Left kidney (tissue), 8 donors: ENCODE results near the gene GOT2. TPM values are rescaled to one million over a fixed set of nuclear protein-coding genes. Genes with fewer than 3 reads are reported as not detected.
"Not testable (repeated sequence)": the region's sequence is repeated elsewhere in the genome, so short reads cannot be mapped to it uniquely, and the experiment has no call there.

Experiments used
- DNase-seq: peaks from one replicate; pipeline ENCODE4 v3.0.0-alpha.2; 2013
- long read RNA-seq, 8 donors: transcript quantifications; one replicate each; lab custom pipeline, GENCODE V29; 2026
- polyA plus RNA-seq: library from polyadenylated mRNA; unstranded; fragments of 120-200 nt; gene quantifications from one replicate; pipeline ENCODE4 v1.2.1, GENCODE V29; 2013; ENCODE audit not compliant: insufficient read length

Gene GOT2
- polyA plus RNA-seq: 97.7 TPM
- long read RNA-seq, donor 1, transcript GOT2-201 (10 exons, 2,462 nt): major isoform, 23 of 59 reads
- long read RNA-seq, donor 1, partial matches to known transcripts: 34 of 59 reads
- long read RNA-seq, donor 1, other reads (novel, unspliced or antisense): 0 of 59 reads
- long read RNA-seq, donor 2, transcript GOT2-201 (10 exons, 2,462 nt): major isoform, 22 of 62 reads
- long read RNA-seq, donor 2, partial matches to known transcripts: 39 of 62 reads
- long read RNA-seq, donor 2, other reads (novel, unspliced or antisense): 0 of 62 reads
- long read RNA-seq, donor 3, transcript GOT2-201 (10 exons, 2,462 nt): major isoform, 21 of 22 reads
- long read RNA-seq, donor 3, partial matches to known transcripts: 0 of 22 reads
- long read RNA-seq, donor 3, other reads (novel, unspliced or antisense): 0 of 22 reads
- long read RNA-seq, donor 4, partial matches to known transcripts: 11 of 11 reads
- long read RNA-seq, donor 4, other reads (novel, unspliced or antisense): 0 of 11 reads
- long read RNA-seq, donor 5, transcript GOT2-201 (10 exons, 2,462 nt): major isoform, 28 of 33 reads
- long read RNA-seq, donor 5, partial matches to known transcripts: 0 of 33 reads
- long read RNA-seq, donor 5, other reads (novel, unspliced or antisense): 5 of 33 reads
- long read RNA-seq, donor 6, transcript GOT2-201 (10 exons, 2,462 nt): major isoform, 16 of 25 reads
- long read RNA-seq, donor 6, partial matches to known transcripts: 6 of 25 reads
- long read RNA-seq, donor 6, other reads (novel, unspliced or antisense): 0 of 25 reads
- long read RNA-seq, donor 7, transcript GOT2-201 (10 exons, 2,462 nt): major isoform, 18 of 25 reads
- long read RNA-seq, donor 7, partial matches to known transcripts: 6 of 25 reads
- long read RNA-seq, donor 7, other reads (novel, unspliced or antisense): 0 of 25 reads
- long read RNA-seq, donor 8, transcript GOT2-201 (10 exons, 2,462 nt): major isoform, 15 of 15 reads
- long read RNA-seq, donor 8, partial matches to known transcripts: 0 of 15 reads
- long read RNA-seq, donor 8, other reads (novel, unspliced or antisense): 0 of 15 reads

DNA sequence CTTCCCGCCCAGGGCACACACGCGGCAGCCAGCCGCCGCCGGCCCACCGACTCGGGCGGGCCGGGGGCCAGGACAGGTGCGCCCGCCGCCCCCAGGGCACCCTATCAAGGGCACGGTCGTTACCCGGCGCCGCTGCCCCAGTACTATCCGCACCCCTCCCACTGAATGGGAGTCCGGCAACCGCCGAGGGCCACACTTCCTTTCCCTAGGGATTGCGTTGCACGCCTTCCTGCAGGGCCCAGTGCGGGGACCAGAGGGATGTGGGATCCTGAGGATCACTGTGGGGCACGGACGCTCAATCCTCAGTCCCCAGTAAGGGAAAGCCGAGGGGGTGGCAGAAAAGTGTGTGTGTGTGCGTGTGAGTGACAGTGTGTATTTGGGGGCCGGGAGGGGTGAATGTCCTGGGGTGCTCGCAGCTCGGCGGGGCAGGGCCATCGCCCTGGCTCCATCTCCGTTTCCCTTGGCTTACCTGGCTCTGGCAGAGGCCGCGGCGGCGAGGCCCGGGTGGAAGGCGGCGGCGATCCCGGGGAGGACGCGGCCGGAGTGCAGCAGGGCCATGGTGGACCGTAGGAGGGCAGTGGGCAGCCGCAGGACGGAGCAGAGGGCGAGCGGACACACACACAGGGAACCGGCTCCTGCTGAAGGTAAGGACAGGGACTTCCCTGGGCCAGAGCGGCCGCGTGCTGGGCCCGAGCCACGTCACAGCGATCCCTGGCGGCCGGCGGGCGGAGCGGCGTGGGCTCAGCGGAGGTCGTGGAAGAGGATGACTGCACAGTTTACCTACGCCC is at the start of gene GOT2:
Gene GOT2 (minus strand): TSS at position 646 of the 788 bp plus-strand sequence. CDS start 88 bp downstream, at position 558.
- DNase-seq: peak; percentile 81

DNA sequence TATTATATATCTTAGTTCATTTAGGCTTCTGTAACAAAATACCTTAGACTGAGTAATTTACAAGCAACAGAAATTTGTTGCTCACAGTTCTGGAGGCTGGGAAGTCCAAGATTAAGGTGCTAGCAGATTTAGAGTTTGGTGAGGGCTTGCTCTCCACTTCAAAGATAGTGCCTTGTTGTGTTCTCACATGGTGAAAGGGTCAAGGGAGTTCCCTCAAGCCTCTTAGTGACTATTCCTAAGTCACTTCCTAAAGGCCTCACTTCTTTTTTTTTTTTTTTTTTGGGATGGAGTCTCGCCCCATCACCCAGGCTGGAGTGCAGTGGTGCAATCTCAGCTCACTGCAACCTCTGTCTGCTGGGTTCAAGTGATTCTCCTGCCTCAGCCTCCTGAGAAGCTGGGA is 45.2 kb upstream of the GOT2 start:
- not testable (repeated sequence) for DNase-seq

DNA sequence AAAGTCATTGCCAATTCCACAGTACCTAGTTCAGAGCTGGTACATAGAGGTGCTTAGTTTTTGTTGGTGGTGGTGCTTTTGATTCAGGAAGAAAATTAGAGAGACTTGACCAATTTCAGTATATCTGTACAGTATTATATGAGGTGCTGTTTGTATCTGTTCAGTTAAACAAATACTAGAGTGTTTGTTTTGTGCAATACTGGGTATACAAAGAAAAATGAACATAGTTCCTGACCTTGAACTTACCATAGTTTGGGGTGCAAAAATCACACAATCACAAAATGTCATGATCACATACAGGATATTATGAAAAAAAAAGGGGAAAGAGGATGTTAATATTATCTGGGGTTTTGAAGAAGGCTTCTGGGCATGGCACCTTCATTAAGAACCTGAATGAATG is 39.8 kb upstream of the GOT2 start:
- no peak for DNase-seq

DNA sequence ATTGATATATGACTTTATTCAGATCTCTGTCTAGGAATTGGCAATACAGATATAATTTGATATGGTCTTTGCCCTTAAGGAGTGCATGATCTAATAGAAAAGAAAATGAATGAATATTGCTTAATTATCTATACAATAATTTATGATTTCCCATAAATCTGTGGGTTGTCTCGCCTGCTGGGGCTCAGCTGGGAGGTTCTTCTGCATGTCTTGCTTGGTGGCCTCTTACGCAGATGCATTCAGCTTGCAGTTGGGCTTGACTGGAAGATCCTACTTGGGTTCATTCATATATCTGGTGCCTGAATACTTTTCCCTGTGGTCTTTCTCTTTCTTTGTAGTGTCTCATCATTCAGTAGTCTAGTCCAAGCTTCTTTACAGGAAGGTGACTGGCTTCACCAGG is 34.0 kb upstream of the GOT2 start:
- DNase-seq: no peak

DNA sequence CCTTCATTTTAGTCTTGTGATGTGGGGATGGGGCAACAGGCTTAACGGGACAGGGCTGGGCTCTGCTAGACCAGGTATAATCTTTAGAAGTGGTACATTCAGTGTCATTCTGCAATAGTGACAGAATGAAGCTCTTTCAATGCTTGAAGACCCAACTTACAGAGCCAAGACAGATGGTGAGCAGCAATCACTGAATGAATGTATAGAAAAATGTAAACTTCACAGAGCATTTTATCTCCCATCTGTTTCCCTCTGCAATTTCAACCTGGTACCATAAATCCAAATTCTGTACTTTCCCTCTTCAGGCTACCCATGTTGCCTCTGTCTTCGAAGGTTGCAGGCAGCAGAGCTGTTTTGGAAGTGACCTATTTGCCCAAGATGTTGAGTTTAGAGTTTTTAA is 33.5 kb upstream of the GOT2 start:
- no peak for DNase-seq

DNA sequence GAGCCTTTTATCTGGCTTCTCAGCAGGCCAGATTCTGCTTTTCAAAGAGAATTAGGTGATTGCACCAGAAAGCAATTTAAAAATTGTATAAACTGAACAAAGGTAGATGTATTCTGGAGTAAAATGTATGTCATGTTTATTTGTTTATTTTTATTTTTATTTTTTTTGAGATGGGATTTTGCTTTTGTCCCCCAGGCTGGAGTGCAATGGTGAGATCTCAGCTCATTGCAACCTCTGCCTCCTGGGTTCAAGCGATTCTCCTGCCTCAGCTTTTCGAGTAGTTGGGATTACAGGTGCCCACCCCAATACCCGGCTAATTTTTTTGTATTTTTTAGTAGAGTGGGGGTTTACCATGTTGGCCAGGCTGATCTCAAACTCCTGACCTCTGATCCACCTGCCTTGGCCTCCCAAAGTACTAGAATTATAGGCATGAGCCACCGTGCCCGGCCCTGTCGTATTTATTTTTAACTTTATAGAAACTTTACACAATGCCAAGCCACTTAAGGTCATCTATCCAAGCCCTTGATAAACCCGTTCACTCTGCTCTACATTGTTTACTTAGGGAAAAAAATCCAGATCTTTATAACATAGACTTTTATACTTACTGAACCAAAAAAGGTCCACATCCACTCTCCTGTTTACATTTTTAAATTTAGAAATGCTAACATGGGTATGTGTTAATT is 22.7 kb upstream of the GOT2 start:
- no peak for DNase-seq

DNA sequence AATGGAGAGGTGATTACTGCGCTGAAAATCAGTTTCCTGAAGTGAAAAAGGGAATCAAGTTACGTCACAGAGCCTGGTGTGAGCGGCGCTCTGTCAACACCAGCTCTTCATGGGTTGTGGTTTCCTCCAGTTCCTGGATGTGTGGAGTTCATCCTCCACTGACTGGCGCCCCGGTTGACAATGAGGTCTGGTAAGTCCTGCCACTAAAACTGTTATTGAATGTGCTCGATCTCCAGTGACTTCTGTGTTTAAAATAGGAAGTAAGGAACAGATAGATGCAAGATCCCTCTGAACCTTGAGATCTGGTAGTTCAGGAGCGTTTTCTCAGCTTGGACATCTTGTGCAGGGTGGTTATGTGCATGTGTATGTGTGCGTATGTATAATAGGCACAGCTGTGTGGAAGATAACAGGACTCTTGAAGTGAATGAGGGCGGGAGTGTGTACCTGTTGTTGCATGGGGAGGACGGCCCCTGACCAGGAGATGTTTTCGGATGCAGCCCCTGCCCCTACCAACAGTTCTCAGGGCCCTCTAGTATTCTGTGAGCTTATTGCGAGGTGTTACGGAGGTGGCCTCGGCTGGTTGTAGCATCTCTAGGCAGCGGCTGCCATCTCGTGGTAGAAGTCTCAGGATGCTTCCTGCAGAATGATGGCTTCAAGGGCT is 22.0 kb upstream of the GOT2 start:
- DNase-seq: peak; percentile 73

DNA sequence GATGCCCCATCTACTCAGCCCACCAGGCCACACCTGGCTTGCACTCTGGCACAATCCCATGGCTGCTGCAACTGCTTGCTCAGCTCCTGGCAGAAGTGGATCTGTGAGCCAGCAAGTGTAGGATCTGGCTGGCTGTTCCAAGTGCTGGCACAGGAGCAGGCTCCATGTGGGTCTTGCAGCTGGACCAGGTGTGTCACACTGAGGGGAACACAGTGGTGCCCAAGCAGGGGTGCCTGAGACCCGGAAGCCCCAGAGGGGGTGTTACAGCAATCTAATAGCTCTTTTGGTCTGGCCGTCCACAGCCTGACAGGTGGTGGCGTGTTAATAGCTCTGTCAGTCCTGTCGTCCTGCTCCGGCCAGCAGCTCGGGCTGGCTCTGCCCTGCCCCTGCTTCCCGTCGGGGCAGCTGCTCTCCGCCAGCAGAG is 19.6 kb upstream of the GOT2 start:
- DNase-seq: no peak

DNA sequence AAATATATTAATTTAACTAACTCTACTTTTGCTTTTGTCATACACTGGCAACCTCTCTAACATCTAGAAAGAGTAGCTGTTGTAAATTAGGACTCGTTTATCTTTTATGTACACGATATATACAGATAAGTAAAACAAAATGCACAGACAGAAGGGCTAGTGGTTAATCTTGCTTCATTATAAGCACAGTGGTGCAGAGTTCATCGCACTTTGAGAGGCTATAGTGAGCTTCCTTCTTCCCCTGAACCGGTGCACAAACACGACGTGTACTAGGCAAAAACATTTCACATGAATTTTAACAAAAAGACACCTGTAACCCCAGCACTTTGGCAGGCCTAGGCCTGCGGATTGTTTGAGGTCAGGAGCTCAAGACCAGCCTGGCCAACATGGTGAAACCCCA is 10.4 kb upstream of the GOT2 start:
- no peak for DNase-seq

DNA sequence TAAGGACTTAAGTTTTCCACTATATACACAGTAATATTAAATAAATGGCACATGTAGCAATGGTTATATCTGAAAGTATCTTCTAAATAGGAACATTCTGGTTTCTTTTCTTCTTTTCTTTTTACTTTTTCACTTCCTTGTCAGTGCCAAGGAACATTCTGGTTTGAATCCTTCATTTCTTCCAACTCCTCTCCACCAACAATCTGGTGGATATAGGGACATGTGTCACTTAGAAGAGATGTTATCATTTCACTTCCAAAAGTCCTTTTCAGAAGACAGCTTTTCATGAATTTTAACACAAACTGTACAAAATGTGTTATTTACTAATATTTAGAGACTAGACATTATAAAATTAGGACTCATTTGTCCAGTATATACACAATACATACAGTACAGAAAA is 7.9 kb upstream of the GOT2 start:
- no peak for DNase-seq

DNA sequence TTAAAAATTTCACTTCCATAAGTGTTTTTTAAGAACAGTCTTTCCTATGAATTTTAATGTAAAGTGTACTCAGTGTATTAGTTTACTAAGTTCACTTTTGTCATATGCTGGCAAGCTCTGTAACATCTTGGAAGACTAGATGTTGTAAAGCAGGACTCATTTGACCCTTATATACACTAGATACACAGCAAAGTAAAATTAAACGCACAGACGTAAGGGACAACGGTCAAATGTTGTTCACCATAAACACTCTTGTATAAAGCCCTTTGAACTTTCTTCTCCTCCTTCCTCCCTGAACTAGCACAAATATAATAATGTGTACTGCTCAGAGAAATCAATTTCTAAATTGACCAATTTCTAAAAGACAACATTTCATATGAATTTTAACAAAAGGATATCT is 7.0 kb upstream of the GOT2 start:
- DNase-seq: no peak

DNA sequence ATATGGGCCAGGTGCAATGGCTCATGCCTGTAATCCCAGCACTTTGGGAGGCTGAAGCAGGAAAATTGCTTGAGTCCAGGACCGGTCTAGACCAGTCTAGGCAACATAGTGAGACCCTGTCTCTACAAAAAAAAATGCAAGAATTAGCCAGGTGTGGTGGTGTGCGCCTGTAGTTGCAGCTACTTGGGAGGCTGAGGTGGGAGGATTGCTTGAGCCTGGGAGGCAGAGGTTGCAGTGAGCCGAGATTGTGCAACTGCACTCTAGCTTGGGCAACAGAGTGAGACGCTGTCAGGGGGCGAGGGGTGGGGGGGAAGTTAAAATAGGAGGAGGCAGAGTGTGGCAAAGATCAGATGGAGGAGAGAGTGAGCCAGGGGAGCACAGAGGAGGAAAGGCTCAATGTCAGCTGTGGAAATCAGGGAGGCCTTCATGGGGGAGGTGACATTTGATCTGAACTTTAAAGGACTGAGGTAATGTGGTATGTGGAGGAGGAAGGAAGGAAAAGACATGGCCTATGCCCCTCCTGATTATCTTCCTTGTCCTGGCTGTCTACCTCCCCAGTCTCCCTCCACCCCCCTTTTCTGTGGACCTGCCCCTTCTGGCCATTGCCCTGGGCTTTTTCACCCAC is 4.7 kb upstream of the GOT2 start:
- DNase-seq: no peak

DNA sequence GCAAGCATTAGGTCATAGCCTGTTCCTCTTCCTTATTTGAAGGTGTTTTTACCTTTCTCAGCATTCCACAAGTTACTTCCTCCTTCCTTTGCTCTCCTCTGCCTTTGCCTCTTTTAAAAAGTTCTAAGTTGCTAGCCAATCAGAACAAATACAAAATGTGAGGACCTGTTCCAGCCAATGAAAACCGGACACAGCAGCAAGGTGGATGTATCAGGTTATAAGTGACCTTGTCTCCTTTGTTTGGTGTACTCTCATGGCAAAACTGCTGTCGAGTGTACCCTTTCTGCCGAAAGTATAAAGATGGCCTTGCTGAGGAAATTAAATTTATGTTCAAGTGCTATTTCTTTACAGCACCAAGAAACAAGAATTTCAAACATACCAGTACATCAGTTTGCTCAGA is 2.2 kb upstream of the GOT2 start:
- not testable (repeated sequence) for DNase-seq

DNA sequence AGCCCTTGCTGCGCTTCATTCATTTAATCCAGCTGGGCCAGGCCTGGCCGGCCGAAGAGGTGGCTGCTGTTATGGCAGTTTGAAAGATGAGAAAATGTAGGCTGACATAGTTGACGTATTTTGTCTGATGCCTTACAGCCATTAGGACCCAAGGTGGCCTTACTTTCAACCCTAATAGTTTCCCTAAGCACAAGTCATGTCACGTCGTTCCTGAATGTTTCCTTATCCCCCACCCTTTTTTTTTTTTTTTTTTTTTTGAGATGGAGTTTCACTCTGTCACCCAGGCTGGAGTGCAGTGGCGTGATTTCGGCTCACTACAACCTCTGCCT is 307 bp upstream of the GOT2 start:
- DNase-seq: no peak

DNA sequence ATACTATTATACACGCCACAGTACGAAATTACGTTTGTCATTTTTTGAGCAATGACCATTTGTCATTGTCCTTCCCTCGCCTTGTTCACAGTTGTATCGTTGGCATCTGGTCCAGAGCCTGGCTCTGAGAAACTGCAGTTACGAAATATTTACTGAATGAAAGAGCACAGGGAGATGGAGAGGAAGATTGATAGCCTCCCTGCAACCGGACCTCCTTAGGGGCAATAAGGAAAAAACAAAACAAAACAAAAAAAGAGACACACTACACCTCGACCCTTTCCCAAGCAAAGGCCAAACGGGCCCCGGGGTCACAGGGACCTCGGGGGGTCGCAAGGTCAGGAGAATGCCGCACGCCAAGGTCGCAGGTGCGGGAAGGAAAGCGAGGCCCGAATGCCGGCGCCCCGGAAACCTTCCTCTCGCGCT is 857 bp downstream of the GOT2 start:
- DNase-seq: peak; percentile 14

DNA sequence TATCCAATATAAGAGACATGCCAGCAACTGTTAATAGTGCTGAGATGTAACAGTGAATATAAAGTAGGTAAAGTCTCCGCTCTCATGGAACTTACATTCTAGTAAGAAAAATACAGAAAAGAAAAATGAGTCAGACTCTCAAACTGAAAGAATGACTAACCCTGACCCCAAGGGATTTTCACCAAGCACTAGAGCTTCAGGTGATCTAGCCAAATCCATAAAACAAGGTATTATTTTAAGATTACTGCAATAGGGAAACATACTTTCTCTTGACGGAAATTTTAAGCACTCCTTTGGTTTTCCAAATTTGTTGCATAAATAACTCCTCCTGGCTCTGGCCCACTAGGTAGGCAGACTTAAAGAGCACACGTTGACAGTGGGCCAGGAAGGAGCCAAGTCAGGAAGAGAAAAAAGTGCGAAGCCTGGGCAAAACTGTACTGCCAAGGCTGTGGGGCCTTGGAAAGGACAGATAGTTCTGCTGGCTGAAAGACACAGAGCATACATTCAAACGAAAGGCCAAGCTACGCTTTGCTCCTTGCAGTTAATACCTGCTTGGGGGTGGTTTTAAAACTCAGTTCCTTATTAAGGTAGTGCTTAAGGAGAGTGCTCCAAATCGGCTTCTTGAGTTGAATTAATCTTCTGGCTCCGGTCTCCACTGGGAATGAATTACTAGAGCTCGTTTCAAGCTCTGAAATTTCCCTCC is 1.4 kb downstream of the GOT2 start:
- DNase-seq: no peak

DNA sequence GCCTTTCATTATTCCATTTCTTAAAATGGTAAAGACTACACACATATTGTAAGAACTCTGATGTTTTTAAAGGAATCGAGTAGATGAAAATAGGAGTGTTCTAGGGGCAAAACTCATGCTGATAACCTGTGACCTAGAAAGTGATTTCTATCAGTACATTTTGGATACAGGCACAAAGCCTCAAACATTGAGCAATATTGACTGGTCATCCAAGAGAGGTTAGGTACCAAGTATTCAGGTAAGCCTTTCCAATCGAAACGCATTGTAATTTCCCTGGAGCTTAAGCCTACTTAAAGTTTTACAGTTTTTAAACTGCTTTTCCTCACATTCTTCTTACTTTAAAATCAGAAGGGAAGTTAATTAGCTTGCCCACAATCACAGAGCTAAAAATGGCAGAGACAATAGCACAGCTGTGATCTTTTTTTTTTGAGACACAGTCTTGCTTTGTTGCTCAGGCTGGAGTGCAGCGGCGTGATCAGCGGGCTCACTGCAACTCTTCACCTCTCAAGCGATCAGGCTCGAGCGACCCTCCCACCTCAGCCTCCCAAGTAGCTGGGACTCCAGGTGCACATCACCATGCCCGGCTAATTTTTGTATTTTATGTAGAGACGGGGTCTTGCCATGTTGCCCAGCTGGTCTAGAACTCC is 3.3 kb downstream of the GOT2 start:
- DNase-seq: no peak

DNA sequence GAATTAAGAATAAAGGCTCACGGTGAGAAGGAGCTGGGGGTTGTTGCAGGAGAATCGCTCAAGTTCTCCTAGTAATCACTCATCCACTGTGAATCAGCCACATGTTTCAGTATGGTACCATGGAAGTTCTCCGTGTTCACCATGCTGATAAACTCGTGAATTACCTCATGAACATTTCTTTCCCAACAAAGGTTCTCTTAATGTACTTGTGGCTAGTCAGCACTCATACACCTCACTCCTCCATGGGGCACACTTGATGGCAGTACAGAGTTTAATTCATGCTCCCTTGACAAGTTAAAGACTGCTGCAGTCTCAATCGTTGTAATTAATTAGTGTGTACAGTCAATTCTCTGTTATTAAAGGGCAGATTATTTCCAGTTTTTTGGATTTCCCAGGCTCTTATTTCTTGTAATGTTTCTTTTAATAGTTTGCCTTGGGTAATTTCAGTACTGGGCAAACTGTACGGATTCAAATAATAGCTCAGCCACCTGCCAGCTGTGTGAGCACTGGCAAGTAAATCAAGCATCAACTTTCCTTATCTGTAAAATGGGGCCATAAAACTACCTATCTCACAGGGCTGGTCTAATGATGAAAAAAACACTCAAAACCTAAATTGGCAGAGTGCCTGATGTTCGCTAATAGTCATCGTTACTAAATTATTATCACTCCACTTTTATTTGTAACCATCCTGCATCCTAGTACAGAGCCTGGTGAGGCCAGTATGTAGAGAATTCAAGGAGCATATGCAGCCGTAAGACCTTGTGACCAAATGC is 6.1 kb downstream of the GOT2 start:
- no peak for DNase-seq
